NCI-H2029 (cell line): ENCODE data around the gene FLNB.

Experiments
- DNase-seq: peaks from one replicate; lab custom pipeline; 2025; lab: John Stamatoyannopoulos, UW

FLNB gene

DNA sequence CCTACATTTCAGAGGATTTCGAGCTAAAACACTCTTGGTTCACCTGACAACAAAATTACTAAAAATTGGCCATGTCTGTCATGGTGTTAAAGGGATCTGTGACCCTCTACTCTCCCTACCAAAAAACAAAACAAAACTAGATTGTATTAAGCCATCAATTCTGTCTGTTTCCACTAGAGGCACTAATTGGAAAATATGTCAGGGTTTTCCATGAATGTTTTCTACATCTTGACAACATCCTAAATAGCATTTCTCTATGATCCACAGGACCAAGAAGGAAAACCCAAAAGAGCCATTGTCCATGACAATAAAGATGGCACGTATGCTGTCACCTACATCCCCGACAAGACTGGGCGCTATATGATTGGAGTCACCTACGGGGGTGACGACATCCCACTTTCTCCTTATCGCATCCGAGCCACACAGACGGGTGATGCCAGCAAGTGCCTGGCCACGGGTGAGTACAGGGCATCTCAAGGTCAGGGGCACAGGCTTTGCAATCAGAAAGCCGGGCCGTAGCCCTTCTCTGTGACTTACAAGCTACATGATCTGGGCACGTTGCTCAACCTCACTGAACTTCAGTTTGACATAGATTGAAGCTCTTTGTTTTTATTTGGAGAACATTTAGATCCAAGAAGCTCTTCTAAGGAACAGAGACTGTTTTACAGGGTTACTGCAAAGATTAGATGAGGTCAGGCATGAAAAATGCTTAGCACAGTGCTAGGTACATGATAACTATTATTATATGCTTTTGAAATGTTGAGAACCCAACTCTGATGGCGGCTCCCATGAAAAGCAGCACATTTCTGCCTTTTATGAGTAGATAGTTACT is 127.7 kb downstream of the FLNB start:
- DNase-seq: no peak

DNA sequence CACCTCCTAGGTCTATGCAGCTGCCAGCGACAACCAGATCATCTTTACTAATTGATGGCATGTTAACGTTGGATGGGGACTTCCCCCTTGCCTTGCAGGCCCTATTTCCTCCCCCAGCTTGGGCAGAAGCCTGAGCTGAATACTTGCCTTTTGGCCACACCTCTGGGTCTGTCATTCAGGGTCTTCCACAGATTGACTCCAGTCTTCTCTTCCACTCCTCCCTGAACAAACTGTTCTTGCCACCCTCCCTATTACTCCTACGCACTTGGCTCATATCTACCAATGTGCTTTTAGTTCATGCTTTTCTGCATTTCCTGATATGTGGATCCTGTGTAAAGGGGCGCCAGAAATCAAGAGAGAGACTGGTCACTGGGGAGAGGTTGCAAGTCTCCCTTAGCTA is 129.1 kb downstream of the FLNB start:
- no peak for DNase-seq

DNA sequence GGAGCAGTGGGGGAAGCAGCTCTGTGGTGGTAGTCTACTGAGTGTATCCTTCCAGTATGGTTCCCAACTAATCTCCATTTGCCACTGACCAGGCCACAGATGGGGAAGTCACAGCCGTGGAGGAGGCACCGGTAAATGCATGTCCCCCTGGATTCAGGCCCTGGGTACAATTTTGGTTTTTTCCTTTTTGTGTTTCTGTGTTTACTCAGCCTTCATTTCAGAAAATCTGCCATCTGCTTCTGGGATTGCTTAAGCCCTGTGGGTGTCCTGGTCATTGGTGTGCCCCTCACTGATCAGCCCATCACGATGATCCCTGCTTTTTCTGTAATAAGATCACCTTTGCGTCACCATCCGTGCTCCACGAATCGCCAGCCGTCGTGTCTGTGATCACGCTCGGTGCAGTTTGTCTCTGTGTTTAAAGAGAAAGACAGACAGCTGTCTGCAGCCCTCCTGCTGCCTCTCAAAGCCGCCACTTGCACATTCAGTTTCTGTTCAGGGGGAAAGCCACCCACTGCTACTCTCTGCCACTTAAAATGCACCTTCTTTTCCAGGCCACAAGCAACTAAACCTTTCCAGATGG is 133.6 kb downstream of the FLNB start:
- DNase-seq: no peak

DNA sequence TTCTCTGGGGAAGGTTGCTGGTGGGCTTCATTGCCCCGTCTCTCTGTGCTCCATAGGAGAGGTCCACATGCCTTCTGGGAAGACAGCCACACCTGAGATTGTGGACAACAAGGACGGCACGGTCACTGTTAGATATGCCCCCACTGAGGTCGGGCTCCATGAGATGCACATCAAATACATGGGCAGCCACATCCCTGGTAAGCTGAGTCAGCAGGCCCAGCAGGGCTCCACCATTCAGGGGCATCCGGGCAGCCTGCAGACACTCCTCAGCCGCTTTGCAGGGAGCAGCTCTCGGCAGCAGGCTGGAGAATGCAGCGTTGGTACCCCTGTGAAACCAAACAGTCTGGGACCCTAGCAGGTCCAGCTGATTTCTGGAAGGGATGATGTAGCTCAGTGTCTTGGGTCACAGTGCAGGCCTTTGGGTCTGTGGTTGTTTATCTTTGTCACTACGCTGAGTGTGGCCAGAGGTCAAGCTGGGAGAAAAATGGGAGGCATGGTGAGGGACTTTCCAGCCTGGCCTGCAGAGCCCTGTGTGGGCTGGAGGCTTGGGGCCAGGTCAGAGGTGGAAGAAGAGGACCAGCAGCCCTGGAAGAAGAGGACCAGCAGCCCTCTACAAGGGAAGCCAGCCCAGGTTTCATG is 135.3 kb downstream of the FLNB start:
- DNase-seq: no peak

DNA sequence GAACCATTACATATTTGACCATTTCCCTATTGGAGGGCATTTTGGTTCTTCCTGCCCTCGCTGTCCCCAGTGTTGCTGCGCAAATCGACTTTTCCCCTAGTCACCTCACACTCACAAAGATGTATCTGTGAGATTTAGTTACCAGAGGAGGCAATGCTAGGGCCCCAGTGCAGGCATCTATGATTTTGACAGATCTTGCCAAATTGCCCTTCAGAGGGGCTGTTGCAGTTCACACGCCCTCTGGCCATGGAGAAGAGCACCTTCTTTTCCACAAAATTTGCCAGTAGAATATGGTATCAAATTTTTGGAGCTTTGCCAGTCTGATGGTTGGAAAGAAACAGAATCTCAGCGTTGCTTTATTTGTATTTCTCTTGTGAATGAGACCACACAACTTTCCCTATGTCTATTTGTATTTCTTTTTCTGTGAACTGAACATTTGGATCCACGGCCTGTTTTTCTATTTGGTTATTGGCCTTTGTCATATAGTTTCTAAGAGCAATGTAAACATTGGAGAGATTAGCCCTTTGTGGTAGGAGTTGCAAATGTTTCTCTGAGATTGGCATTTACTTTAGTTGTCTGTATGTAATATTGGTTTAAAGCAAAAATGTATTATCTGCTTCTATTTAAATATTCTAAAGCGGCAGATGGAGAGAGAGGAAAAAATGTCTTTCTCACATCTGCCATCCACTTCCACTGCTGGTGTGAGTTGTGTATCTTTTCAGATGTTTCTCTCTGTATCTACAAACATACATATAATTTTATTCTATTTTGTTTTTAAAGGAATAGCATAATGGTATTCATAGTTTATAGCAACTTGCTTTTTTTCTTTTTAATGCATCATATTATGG is 136.5 kb downstream of the FLNB start:
- DNase-seq: no peak

DNA sequence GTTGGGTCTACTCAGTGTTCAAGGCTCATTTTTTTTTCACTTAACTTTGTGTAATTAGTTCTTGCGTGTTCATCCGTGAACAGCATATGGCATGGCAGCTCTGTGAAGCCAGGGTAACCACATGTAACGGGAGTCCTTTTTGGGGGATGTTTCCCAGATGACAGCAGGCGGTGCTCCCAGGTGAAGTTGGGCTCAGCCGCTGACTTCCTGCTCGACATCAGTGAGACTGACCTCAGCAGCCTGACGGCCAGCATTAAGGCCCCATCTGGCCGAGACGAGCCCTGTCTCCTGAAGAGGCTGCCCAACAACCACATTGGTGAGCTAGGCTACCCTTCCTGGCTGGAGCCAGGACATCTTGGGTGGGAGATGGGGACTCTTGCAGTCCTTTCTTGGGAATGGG is 139.8 kb downstream of the FLNB start:
- DNase-seq: no peak

DNA sequence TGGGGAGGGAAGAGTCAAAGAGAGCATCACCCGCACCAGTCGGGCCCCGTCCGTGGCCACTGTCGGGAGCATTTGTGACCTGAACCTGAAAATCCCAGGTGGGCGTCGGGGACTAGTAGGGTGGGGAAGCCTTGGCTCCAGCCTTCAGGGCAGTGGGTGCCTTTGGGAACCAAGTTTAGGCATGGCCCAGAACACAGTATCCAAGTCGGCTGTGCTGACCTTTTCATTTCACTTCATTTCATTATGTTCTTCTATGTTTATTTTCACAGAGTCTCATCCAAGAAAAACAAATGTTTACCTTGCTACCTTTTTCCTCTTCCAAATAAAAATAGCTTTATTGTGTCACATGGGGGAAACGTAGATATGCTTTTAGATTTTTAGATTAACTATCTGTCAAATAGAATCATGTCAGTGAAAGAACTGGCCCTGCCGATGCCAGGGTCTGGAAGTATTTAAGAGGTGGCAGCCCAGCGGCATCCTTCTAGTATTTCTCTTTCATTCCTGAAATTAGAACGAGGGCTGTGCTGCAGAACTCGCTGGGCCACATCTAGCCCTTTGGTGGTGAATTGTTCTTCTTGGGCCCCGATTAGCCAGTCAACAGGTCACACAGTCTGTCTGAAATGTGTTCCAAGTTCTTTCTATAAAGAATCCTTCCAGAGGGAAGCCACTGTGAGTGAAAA is 142.0 kb downstream of the FLNB start:
- no peak for DNase-seq

DNA sequence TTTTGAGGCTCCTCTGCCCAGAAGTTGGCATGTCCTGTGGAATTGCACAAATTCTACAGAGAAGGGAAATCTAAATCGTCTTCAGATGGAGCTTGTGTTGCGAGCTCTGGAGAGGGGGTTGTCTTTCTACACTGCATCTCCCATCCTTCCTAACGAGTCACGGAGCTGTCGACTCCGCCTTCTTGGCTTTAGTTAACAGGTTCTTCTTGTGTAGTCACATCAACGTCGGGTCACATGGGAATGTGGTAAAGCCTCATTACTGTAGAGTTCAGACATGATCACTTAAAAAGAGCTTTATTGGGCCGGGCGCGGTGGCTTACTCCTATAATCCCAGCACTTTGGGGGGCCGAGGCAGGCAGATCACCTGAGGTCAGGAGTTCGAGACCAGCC is 142.6 kb downstream of the FLNB start:
- DNase-seq: no peak

DNA sequence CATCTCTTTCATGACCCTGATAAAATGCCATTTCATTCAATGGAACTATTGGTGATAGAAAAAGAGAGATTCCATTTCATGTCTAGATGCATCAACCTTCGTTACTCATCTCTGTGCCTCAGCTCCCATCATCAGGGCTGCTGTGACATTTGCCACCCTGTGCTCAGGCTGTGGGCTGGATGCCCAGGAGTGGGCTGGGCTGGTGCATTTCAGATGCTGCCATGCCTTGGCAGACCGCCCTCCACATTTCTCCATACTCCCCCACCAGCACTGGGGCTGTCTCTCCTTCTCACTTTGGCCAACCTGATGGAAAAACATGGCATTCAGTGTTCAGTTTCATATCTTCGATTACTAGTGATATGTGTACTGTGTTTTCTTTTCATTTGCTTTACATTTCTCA is 143.4 kb downstream of the FLNB start:
- no peak for DNase-seq

DNA sequence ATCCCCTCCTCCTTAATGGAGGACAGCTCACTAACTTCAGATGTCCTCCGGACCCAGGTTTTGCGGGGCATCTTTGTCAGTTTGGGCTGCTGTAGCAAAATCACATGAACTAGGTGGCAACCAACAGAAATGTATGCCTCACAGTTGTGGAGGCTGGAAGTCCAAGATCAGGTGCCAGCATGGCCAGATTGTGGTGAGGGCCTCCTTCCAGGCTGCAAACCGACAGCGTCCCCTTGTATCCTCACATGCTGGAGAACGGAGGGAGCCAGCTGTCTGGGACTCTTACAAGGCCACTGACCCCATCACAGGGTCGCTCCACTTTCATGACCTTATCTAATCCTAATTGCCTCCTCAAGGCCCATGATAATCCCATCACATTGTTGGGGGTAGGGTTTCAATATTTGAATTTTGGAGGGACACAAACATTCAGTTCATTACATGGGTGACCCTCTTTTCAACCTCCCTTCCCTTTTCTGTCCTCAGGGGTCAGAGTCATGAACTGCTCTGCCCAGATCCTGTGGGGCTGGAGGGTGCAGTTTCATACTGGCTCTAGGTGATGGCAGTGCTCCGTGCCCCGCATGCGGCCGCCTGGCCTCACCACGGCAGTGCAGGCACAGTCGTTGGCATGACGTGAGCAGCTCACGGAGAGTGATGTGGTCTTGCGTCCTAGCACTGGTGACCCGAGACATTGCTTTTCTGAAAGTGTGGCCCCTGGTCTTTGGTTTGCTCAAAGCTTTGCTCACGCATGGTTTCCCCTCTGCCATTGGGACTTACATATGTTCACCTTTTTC is 144.2 kb downstream of the FLNB start:
- DNase-seq: no peak

DNA sequence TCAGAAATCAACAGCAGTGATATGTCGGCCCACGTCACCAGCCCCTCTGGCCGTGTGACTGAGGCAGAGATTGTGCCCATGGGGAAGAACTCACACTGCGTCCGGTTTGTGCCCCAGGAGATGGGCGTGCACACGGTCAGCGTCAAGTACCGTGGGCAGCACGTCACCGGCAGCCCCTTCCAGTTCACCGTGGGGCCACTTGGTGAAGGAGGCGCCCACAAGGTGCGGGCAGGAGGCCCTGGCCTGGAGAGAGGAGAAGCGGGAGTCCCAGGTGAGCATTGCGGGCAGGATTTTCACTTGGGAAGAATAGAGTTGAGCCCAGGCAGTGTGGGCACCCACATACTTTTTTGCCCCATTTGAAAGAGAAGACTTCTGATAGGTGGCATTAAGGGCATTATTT is 145.1 kb downstream of the FLNB start:
- DNase-seq: no peak

DNA sequence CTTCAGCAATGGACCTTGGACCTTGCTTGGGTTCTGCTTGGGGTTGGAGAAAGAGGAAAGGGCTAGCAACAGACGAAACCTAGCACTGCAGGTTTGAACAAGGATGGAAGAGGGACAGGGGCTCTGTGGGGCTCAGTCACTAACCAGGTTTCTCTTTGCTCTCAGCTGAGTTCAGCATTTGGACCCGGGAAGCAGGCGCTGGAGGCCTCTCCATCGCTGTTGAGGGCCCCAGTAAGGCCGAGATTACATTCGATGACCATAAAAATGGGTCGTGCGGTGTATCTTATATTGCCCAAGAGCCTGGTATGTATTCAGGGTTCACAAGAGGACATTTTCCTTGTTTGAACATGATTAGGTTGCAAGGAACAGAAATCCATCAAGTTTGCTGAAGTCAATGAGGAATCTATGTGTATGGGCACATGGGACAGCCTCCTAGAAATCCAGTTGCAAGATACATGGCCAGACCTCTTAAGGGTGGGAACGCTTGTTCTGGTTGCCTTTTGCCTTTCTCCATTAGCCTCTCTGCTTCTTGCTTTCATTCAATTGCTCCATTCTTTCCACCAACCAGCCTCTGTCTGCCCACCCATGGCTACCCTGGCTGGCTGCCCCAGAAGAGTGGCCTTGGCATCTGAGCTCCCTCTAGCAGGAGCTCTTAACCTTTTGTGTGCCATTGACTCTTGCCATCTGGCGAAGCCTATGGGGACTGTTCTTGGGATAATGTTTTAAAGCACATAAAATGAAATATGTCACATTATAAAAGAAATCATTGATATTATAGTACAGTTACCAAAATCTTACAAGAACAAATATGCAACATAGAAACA is 146.6 kb downstream of the FLNB start:
- DNase-seq: no peak

DNA sequence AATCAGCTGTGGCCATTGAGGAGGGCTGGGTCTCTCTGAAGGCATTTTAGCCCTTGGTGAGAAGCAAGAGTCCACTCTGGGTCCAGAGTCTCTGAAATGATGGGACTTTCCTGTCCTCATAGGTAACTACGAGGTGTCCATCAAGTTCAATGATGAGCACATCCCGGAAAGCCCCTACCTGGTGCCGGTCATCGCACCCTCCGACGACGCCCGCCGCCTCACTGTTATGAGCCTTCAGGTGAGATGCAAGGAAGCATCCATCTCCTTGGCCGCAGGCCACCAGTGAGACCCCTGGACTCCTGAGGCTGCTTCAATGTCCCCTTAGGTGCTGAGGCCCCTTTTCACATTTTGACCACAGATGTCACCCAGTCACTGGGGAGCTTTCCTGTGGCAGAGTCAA is 147.6 kb downstream of the FLNB start:
- DNase-seq: no peak

DNA sequence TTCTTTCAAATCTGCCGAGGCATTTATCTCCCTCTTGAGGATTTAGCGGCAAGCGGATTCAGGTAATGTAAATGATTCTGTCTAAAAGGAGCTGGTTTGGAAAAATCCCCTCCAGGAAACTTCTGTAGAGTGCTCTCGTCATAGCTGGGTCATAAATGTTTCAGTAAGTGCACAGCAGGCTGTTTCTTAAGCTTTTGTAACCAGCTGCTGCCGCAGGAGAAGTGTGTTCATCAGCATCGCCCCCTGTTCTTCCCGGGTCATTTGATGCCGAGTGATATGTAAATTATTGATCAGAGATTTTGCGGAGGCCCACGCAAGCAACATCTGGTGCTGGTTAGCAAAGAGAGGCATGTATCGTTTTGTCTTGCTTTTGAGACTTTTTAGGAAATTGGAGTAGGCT is 149.5 kb downstream of the FLNB start:
- DNase-seq: no peak

DNA sequence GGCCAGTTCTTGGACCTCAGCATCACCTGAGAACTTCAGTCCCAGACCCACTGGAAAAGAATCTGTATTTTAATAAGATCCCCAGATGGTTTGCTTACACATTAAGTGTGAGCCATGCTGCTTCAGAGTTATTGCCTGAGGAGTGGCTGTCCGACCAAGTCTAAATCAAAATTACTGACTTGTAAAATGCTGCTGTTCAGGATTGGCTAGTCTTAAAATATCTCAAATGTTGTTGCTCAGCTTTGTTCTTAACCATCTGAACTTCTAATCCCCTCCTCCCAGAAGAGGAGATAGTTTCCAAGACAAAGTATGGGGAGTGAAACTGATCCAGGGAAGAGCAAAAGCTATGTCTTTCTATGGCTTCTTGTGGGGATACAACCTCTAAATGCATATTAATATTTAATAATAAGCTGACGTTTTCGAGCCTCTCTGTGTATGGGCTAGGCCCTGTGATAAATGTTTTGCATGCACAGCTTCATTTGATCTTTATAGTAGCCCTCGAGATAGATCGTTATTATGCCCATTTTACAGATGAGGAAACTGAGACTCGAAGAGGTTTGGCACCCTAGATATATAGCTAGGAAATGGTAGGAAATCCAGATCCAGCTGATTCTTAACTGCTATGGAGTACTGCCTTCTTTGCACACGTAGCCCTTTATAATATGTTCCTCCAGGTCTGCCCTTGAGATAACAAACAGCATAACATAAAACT is 150.4 kb downstream of the FLNB start:
- no peak for DNase-seq

DNA sequence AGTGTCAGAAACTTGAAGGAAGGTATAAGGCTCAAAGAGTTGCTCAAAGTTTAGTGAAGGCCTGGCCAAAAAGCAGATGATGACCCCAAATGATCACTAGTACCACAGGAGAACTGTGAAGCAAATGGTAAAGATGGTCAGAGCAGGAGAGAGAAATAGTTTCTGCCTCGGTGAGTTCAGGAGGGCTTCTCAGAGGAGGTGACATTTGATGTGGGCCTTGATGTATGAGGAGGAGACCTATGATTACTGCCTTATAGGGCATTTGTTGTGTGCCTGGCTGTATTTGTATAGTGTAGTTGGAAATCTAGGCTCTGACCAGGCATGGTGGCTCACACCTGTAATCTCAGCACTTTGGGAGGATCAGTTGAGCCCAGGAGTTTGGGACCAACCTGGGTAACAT is 152.2 kb downstream of the FLNB start:
- no peak for DNase-seq

DNA sequence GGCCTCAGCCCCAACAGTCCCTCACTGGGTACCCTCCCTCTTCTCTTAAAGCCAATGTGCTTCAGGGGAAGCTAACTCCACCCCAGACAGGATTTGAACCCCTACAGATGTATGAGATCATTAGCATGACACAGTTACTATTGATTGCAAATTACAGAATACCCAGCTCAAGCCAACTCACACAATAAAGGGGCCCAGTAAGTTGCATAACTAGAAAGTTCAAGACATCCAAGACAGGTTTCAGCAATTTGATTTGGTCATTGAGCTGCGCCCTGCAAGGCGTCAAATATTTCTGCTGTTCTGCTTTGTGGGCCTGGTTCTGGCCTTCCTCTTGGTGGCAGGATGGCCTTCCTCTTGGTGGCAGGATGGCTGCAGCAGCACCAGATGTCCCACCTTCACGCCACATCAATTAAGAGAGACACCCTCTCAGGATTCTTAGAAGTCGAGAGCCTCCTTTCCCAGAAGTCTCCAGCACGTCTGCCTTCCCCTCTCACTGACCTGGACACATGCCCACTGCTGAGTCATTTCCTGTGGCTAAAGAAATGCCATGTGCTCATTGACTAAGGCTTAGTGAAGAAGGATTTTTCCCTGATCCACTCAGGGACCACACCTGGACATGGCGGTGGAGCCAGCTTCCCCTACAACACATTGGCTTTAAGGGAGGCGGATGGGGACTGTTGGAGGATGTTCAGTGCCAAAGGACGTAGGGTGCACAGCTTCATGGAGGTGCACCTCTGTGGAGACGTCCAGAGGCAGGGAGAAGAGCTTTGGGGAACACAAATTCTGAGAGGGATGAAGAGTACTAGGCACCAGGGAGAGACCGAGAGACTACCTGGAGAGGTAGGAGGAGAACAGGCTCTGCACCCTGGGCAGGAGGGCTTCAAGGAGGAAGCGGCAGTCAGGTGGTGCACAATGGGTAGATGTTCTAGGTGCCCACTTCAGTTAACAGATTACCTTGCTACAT is 153.5 kb downstream of the FLNB start:
- peak; percentile 61 for DNase-seq

DNA sequence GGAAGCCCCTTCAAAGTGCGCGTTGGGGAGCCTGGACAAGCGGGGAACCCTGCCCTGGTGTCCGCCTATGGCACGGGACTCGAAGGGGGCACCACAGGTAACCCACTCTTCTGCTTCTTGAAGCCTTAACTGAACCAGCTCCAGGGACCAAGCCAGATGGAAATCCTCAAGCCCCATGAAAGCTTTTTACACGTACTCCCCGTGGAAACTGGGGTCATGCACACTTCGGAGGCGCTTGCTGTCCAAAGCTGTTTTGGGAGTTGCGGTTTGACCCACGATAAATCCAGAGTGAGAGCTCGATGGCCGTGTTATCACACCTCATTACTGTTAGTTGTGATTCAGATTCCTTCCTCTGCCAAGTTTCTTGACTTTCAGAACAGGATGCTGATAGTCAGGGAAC is 155.0 kb downstream of the FLNB start:
- DNase-seq: no peak
